GM18502 (cell line): ENCODE results near the gene CBX5.
A peak's percentile ranks its signal among the peaks of the same experiment; 100 is the strongest.
"Not testable (repeated sequence)": the region's sequence is repeated elsewhere in the genome, so short reads cannot be mapped to it uniquely, and the experiment has no call there.

ENCODE experiments used
- ATAC-seq: cut with Tn5 transposase; IDR thresholded peaks from one replicate; pipeline ENCODE4 v1.9.1; 2021; ENCODE audit warnings: mild to moderate bottlenecking; ENCODE audit not compliant: unreplicated experiment, poor library complexity

CBX5 gene

DNA sequence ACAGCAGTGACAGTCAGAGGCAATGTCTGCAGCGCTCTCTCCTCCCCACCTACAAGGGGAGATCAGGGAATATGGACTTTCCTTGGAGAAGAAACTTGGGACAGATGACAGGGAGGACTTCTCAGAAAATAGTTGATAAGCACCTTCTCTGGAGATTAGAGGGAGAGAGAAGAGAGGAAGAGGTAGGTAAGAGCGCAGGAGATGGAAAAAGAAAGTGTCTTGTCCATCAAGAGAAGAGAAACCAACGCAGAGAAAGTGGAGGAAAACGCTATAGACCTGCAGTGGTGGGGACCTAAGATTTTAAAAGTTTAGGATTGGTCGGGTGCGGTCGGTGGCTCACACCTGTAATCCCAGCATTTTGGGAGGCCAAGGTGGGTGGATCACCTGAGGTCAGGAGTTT is 75.6 kb downstream of the CBX5 start:
- ATAC-seq: no peak

DNA sequence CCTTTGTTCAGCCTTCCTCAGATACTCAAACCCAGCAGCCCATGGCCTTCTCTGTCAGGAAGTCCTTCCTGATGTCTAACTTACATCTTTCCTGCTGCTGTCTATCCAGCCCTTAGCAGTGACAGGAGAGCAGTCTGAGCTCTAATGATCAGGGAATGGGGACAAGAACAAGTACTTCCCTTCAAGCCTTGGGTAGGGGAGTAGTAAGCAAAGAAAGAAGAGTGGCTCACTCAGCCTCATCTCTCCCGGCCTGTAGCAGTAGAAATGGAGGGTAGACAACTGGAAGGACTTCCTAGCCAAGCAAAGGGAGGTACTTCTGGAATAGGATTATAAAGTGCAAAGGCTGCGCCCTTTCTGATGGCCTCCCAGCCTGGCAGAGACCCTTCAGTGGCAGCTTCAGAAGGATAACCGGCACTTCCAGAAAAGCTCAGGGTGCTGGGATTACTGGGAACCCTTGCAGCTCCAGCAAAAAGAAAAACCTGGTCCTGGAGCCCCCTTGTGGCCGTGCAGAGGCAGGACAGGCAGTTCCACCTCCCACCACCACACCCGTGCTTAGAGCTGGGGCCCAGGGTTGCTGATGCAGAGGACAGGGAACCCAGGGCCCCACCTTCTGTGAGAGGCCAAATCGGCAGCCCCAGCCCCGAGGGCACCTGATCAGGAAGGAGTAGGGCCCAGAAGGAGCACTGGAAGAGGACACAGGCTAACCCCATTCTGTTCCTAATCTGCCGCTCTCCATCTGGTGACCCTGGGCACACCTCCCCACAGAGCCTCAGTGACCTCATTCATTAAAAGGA is 78.7 kb downstream of the CBX5 start:
- no peak for ATAC-seq

DNA sequence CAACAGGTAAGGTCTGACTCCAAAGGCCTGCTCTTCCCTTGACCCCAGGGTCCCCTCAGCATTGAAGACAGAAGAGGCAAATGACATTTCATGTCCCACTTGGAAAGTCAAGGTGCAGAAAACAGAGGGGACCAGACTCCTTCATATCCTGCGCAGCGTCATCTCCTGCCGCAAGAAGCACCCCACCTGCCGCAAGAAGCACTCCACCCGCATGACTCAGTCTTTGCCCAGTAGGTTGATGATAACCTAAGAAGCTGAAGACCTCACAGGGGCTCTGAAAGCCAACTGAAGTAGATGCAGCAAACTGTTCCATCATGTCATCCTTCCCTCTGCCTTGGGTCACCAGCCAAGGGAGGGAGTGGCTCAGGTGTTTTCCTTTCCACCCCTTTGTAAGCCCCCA is 79.5 kb downstream of the CBX5 start:
- no peak for ATAC-seq

DNA sequence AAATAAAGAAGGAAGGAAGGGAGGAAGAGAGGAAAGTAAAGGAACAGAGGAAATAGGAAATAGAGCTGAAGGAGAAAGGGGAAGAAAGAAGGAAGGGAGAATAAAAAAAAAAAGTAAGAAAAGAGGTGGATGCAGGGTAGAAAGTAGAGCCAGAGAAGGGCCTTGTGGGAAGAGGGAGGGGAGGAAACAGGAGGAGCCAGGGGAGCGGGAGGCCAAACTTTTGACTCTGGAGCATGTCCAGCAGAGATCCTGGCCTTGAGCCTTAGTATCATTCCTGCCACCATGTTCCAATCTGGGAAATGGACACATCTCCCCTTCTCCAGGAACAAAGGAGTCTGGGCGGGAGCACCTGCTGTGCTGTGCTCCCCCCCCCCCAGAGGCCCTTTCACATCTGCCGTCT is 80.0 kb downstream of the CBX5 start:
- no peak for ATAC-seq

DNA sequence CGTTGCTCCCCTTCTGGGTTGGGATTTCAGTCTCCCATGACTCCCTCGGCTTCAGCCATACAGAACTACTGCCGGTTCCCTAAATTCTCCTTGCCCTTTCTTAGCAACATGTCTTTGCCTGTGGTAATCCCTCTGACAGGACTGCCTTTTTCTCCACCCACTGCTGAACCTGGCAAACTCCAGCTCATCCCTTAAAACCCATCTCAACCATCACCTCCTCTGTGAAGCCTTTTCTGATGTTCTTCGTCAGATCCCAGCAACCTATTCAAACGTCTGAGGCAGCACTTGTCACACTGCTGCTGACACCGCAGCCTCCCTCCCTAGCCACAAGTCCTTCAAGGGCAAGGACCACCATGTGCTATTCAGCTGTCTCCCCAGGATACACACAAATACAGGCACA is 80.9 kb downstream of the CBX5 start:
- ATAC-seq: no peak

DNA sequence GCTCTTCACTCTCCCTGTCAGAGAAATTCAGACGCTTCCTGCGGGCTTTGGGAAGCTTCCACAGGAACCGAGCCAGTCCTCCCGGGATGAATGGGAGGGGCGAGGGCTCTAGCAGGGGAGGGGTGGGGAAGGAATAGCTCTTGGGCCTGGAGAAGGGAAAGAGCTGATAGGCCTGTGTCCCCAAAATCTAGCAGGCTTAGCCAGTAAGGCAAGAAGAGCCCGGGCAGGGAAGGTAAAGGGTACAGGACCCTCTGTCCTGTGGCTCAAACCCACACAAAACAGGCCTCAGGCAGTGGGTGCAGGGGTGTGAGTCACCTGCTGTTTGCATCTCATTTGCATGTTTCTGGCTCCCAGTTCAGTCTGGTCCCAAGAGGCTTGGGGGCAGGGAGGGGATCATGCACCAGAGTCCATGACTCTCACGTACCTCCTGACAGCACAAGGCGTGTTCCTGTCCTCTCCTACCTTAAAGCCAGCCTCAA is 82.5 kb downstream of the CBX5 start:
- ATAC-seq: peak; percentile 54

DNA sequence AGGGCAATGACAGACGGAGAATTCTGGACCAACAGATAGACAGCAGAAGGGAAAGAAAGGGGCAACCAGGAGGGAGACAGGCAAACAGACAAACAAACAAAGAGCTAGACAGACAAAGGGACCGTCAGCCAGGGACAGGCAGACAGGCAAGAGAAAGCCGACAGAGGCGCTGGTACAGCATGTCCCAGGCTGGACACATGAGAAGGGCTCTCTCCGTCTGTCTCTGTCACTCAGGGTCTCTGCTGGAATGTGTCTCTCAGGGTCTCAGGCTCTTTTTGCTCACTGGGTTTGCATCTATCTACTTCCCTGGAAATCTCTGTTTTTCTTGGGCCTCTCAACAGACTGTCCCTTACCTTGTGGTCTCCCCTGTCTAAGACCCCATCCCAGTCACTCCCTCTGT is 82.9 kb downstream of the CBX5 start:
- no peak for ATAC-seq

DNA sequence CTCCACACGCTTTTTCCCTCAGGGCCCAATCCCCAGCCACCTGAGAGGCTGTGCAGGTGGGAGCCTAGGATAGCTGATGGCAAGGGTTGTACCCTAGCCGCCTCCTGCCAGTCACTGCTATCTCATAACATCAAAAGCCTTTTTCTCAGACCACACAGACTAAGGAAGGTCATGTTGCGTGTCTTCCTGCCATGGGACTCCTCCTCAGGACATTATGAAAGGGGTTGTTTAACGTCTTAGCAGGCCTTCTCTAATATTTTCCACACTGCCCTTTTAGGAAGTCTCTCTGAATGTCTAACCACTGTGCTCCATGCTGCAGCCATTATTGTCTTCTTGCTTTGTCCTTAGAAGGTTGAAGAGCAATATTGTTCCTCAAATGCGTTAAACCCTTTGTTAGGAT is 83.5 kb downstream of the CBX5 start:
- no peak for ATAC-seq

DNA sequence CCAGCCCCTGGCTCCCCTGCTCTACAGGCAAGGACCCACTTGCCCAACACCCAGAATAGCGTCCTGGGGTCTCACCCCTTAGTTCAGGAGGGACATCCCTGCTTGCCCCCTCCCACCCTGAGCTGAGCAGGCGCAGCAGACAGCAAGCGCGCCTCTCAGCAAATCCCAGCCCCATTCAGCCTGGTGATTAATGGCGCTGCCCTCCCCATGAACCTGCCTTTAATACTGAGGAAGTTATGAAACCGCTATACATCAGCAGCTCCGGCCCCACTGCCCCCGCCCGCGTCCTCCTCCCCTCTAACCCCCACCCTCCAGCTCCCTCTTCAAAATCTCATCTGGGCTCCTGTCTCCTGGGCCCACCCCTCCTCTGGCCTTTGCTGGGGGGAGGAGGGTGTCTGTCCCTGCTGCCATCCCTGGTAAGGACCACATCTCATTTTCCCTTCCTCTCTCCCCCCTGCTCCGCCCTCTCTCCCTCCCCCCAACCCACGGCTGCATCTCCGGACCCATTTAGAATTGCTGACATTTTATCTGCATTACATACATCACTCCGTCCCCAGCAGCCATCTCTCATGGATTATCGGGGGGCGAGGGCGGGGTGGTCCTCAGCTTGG is 84.1 kb downstream of the CBX5 start:
- ATAC-seq: no peak

DNA sequence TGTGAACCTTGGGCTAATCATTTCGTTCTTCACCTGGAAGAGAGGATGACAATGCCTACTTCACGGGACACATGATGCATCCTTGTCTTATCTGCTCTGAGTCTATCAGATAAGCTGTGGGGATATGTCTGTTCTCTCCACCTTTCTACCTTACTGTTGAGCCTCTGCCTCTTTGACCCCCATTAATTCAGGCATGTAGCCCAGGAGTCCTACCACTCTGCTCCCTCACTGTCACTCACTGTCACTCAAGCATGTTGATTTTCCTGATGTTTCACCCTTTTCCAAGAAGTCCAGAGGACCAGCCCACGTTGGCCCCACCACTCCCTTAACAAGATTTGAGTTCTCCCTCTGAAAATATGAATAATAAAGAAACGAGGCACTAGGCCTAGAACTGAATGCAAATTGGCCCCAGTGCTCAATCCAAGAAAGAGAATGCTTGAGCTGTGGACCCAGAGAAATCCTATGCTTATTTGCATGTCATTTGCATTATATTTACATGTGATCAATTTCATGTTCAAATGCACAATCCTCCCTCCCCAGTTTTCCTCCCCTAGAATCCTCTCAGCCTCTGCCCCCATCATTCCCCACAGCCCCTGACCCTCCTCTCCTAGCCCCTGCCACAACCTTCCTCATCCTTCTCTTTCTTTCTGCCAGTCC is 84.7 kb downstream of the CBX5 start:
- ATAC-seq: no peak

DNA sequence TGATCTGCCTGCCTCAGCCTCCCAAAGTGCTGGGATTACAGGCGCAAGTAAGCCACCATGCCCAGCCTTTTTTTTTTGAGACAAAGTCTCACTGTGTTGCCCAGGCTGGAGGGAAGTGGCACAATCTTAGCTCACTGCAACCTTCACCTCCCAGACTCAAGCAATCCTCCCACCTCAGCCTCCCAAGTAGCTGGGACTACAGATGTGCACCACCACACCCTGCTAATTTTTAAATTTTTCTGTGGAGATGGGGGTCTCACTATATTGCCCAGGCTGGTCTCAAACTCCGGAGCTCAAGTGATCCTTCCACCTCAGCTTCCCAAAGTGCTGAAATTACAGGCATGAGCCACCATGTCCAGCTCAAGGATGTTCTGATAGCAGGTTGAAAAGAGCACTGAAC is 85.3 kb downstream of the CBX5 start:
- ATAC-seq: not testable (repeated sequence)

DNA sequence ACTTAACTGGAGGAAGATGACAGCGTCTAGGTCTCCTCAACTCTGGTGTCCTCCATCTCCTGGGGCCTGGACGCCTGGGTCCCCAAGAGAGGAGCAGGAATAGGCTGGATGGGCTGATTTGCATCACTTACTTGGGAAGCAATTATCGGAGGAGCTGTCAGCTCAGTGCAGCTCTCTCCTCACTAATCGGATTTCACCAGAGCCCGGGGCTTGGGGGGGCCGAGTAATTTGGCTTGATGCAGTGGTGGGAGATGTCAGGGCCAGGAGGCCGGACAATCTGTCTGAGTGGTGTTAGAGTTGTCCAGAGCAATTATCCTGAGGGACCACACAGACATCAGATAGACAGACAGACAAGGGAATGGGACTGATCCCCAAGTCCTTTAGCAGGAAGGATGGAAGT is 86.5 kb downstream of the CBX5 start:
- ATAC-seq: no peak

DNA sequence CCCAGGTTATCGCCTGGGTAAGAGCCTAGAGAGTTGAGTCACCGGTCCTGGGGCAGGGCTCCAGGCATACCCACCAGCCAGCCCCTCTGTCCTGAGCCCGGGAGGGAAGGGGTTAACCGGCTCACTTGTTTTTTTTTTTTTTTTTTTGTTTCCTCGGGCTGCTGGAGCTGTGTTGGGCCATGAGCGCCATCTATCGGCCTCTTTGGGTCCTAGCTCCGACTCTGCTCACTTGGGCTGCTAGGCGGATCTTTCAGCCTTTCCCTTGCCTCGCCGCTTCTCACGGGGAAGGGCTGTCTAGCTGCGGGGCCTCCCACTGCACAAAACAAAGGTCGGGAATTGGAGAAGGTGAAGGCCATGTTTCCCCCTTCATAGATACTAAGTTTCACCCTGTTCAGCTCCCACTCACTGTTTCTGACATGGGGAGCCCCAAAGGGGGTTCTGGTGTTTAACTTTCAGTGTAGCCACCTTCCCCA is 88.3 kb downstream of the CBX5 start:
- ATAC-seq: peak; percentile 36

DNA sequence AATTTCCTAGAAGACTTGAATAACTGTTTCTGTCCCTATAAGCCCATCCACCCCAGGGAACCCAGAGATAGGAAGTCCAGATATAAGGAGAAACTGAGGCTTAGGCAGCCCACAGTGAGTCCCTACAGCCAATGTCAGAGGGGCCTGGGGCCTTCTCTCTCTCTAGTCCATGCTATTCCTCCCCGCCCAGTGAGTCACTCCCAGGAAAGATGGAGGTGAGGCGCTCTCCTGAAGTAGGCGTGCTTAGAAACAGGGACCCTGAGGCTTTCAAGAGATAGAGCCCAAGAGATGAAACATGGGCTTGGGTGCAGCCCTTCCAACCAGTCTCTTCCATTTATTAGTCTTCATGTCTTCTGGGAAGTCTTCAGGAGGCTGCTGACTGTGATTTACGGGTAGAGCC is 88.8 kb downstream of the CBX5 start:
- ATAC-seq: no peak

DNA sequence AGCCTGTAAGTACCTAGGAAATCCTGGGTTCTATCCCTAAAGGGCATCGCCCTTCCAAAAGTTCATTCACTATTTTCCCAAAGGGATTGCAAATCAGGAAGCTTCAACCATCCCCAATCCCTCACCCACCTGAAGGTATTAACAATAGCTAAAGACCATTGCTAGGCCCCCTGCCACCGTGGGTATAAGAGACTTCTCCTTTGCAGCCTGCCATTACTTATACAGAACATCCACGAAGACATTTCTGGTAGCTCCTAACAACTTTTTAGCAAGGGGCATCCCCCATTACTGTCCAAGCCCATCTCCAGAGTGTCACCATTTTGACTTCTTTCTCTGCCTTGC is 90.8 kb downstream of the CBX5 start:
- no peak for ATAC-seq

DNA sequence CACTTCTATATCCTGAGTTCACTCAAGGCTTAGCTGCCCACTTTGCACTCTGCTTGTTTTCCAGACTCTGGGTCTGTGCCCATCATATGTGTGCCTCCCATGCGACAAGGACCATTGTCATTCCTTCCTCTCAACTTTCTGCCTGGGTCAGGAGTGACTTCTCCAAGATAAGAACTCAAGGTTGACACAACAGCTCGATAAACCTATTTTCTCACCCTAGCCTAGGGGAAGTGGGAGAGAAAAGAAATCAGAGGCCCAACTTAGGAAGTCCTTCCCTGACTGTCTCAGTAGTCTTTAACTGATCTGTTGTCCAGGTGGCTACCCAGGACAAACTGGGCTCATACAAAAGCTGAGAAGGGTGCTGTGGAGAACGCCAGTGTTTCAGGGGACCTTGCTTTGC is 92.8 kb downstream of the CBX5 start:
- ATAC-seq: no peak

DNA sequence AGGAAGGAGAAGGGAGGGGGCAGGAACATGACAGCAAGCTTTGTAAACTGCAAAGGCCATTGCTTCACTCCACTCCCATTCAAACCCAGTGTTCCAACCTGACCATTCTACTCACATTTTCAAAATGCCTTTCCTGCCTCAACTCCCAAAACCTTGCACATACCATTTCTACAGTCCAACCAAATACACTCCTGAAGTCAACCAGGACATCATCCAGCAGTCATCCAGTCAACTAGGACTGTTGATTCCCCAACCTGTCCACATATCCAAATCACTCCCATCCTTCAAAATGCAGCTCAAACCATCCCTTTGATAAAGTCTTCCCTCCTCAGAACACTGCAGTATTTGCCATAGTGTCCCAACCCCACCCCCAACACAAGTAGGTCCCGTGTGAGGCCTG is 94.0 kb downstream of the CBX5 start:
- no peak for ATAC-seq

DNA sequence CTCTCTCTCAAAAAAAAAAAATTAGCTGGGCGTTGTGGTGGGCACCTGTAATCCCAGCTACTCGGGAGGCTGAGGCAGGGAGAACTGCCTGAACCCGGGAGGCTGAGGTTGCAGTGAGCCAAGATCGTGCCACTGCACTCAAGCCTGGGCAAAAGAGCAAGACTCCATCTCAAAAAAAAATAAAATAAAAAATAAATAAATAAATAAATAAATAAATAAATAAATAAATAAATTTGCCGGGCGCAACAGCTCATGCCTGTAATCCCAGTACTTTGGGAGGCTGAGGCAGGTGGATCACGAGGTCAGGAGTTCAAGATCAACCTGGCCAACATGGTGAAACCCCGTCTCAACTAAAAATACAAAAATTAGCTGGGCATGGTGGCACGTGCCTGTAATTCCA is 94.6 kb downstream of the CBX5 start:
- ATAC-seq: not testable (repeated sequence)

DNA sequence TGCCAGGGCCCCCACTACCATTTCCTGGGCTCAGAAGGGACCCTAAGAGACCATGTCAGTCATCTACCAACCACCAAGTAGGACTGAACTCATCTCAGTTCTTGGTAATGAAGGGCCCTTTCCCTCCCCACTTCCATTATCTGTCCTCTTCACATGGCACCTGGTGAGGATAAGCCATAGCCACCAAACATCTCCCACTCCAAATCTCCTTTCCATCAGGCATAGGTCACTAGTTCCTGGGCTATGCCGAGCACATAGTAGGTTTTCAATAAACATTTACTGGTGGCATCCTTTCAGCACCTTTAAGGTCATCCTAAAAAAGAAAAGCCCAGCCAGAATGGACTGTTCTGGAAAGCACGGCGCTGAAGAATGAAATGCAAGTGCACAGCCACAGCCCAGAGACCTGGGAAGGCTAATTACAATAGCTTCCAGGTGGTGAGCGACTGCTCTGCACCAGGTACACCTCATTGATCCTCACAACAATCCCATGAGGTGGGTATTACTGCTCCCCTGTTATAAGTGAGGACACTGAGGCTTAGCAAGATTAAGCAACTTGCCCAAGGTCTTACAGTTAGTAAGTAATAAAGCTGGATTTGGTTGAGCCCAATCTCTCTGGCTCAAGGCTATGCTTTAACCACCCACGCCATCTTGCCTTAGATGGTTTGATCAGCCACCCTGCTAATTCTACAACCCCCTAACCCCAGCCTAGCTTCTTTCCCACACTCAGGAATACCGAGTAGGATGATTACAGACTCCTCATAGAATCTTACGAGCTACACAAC is 95.7 kb downstream of the CBX5 start:
- no peak for ATAC-seq

DNA sequence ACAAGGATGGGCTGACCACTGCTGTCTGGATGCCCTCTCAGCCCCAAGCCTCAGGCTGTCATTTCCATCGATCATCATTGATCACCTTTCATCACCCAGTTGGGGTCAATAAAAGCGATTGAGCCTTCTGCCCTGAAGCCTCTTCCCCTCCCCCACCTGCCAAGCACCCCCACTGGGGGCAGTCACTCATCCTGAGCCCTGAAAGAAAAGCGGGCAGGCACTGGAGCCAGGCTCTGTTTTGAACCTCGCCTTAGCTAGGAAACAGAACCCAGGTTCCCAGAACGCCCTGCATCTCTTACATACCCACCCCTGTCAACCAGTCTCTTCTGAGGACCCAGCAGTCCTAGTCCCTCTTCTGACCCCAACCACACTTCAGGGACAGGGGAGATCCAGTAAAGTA is 96.9 kb downstream of the CBX5 start:
- ATAC-seq: no peak

DNA sequence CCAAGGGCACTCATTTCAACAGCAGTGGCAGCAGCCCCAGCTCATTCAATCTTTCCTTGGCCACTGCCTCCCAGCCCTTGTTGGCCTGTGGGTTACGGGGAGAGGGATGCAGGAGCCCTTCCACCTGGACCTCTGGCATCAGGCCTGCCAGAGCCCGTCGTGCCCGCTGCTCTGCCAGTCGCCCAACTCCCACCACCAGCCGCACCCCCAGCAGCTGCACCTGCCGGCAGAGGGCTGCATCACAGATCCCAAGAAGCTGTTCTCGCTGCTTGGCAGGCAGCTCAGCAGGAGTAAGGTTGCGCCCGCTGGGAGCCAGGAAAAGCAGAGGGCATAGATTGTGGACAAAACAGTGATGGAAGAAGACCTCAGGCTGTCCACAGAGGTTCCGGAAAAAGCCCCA is 97.8 kb downstream of the CBX5 start:
- no peak for ATAC-seq
